HS-5 (cell line): ENCODE results near the gene PLBD2.
A peak's percentile ranks its signal among the peaks of the same experiment; 100 is the strongest.

Experiments used
- DNase-seq: peaks from one replicate; pipeline ENCODE4 v3.0.0-alpha.2; 2012; ENCODE audit warnings: low read depth

Gene PLBD2, protein sequence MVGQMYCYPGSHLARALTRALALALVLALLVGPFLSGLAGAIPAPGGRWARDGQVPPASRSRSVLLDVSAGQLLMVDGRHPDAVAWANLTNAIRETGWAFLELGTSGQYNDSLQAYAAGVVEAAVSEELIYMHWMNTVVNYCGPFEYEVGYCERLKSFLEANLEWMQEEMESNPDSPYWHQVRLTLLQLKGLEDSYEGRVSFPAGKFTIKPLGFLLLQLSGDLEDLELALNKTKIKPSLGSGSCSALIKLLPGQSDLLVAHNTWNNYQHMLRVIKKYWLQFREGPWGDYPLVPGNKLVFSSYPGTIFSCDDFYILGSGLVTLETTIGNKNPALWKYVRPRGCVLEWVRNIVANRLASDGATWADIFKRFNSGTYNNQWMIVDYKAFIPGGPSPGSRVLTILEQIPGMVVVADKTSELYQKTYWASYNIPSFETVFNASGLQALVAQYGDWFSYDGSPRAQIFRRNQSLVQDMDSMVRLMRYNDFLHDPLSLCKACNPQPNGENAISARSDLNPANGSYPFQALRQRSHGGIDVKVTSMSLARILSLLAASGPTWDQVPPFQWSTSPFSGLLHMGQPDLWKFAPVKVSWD

DNA sequence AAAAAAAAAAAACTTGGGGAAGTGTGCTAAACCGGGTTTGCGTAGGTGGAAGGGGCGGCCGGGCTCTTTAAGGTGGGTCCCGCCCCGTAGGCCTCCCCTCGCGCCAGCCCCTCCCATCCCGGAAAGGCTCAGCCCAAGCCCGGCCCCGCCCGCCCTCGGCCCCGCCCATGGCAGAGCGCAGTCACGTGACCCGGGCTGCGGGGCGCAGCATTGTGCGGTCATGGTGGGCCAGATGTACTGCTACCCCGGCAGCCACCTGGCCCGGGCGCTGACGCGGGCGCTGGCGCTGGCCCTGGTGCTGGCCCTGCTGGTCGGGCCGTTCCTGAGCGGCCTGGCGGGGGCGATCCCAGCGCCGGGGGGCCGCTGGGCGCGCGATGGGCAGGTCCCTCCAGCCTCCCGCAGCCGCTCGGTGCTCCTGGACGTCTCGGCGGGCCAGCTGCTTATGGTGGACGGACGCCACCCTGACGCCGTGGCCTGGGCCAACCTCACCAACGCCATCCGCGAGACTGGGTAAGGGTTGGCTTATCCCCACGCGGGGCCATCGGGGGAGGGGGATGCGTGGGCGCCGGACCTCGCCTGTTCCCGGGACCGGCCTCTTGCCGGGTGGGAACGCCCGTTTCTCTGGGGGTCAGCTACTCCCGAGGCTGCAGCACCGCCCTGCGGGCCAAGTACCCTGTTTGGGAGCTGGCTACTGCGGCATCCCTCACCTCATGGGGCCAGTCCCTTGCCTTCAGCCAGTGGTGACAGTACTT, at the start of gene PLBD2:
PLBD2 (plus strand) TSS at position 207 of the 752 bp plus-strand sequence; CDS start at position 221, 14 bp downstream.
- peak; percentile 62 for DNase-seq

DNA sequence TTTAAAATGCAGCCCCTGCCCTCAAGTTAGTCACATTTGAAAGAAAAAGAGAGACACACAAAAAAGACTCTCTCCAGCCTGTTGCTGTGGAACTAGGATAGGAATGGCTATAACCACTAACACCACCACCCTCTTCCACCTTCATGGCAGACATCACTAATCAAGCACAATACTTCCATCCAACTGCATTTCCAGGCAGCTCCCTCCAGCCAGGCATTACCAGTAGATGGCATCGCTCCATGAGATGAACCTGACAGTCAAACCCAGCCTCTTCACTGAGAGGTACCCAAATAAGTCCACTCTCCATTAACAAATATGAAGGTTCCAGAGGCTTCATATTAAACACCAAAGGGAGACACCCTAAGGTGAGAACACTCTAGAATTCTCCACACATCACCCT, 47.9 kb upstream of the PLBD2 start:
- DNase-seq: no peak

GRCh38 chr12:113314121-113314529, 44.3 kb upstream of the PLBD2 start:
- no peak for DNase-seq

DNA sequence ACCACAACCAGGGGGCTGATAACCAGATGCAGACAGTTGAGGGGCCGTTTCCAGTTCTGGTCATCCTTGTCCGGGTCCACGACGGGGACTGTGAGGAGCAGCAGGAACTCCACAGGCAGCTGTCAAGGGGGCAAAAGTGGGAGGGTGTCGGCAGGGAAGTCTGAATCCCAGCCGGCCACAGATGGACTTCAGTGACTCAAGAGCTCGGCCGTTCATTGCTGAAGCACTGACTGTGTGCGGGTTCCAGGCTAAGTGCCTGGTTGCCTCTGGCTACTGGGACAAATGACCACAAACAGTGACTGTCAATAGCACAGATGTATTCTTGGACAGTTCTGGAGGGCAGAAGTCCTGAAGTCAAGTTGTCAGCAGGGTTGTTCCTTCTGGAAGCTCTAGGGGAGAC, 43.0 kb upstream of the PLBD2 start:
- no peak for DNase-seq

- DNase-seq: no peak
These were observed 42.2 kb upstream of the PLBD2 start for GRCh38 chr12:113316155-113316554.

- DNase-seq: no peak
These were observed 41.3 kb upstream of the PLBD2 start for GRCh38 chr12:113317122-113317521.

GRCh38 chr12:113318046-113318656, 40.2 kb upstream of the PLBD2 start:
- no peak for DNase-seq

DNA sequence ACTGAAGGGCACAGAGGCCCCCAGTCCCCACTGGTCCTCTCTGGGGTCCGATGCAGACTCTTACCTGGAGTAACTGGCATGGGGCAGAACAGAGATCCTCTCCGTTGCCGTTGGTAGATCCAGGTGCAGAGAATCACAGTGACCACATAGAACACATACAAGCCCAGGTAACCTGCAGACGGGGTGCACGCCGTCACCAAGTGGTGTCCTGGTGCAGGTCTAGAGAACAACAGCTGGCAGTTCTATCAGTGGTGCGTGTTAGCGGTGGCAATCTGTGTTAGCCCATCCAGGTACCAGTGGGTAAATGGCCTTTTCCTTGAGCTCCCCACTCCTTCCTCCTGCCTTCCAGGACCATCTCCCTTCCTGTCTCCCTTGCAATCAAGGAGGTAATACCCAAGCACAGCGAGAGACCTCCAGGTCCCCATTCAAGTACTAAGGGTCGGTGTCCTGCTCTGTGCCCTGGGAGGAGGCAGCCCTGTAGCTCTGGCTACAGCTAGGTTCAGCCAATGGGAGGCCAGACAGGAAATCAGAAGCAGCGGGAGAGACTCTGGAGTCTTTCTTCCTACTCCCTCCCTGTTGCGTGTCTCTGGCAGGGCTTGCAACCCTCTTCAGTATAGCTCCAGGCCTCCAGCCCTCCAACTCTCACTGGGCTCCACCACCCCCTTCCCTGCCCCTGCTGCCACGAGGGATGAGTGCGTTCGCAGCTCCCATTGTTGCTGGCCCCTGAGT, 39.3 kb upstream of the PLBD2 start:
- DNase-seq: no peak

DNA sequence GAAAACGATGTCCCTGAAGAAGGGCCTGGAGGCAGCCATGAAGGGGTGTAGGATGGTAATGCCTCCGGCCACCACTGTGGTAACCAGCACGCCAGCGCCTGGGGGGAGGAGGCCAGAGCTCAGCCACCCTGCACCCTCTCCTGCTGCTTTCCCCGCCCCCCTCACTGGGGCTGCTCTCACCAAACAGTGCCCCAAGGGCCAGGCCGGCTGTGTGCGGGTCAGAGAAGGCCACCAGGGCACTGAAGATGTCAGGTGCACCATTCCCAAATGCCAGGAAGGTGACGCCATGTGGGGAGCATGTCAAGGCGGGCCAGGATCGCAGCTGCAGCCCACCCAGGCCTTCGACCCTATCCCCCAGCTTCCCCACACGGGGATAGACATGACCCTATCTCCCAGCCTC, 38.0 kb upstream of the PLBD2 start:
- DNase-seq: no peak

GRCh38 chr12:113322343-113322742, 36.0 kb upstream of the PLBD2 start:
- DNase-seq: peak; percentile 76

GRCh38 chr12:113325916-113326315, 32.5 kb upstream of the PLBD2 start:
- DNase-seq: peak; percentile 56

- DNase-seq: no peak
These were observed 31.5 kb upstream of the PLBD2 start for GRCh38 chr12:113326775-113327395.

DNA sequence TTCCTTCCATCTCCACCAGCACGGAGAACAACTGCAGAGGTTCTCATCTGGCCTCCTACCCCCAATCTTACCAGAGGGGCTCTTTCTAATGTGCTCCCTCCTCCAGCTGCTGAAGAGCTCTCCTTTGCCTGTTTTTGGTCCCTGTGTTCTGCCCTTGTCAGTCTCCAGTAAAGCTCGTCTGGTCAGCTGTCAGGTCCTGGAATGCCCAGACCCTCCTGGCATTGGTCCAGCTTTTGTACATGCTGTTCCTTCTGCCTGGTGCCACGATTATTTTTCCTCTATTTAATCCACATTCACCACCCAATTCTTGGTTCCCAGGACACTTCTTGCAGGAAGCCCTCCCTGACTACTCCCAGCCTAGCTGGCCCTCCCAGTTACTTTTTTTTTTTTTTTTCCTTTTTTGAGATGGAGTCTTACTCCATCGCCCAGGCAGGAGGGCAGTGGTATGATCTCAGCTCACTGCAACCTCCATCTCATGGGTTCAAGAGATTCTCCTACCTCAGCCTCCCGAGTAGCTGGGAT, 30.0 kb upstream of the PLBD2 start:
- no peak for DNase-seq

DNA sequence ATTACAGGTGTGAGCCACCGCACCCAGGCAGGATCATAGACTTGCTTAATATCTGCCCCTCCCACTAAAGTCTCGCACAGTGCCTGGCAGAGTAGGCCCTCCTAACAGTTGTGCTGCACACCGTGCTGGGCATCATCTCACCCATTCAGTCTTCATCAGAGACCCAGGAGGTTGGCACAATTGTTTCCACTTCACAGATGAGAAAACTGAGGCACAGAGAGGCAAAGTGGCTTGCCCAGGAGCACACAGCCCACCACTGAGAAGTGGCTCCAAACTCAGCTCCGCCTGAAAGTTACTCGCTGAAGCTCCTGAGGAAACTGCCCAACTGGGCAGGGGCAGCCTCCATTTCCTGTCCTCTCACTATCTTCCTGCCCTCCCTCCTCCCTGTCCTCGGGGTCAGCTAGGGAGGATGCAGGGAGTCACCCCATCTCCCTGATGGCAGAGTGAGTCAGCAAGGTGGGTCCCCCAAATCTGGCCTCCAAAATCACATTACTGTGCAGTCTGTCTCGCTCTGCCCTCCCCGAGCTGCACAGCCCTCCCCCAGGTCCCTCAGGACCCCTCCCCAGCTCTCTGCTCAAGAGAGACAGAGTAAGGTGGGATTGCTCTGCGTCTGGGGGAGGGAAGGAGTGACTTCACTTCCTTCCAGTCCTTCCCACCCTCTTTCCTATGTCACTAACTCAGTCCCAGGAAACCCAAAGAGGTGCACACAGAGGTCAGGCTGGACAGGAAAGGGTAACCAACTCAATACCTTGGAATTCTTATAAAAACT, 29.2 kb upstream of the PLBD2 start:
- no peak for DNase-seq

DNA sequence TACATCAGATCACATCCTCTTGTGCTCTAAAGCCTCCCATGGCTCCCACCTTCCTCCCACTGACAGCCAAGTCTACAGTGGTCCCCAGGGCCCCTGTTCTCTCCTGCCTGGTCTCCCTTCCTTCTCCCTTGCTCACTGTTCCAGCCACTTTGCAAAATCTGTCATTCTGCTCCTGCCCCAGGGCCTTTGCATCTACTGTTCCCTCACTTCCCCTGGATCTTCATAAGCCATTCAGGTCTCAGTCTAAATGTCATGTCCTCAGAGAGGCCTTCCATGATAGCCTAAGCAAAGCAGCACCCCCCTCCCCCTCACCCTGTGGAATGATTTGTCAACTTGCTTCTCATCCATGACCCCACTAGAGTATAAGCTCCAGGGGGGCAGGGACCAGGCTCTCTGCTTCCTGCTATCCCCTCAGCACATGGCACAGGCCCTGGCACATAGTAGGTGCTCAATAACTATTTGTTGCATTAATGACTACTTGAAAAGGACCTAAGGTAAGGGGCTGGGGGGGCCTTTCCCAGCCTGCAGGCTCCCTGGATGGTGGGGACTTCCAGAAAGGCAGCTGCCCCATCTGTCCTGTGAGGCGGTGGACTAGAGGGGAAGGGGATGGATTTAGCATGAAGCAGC, 28.5 kb upstream of the PLBD2 start:
- DNase-seq: no peak

- no peak for DNase-seq
These were observed 27.9 kb upstream of the PLBD2 start for GRCh38 chr12:113330505-113330904.

DNA sequence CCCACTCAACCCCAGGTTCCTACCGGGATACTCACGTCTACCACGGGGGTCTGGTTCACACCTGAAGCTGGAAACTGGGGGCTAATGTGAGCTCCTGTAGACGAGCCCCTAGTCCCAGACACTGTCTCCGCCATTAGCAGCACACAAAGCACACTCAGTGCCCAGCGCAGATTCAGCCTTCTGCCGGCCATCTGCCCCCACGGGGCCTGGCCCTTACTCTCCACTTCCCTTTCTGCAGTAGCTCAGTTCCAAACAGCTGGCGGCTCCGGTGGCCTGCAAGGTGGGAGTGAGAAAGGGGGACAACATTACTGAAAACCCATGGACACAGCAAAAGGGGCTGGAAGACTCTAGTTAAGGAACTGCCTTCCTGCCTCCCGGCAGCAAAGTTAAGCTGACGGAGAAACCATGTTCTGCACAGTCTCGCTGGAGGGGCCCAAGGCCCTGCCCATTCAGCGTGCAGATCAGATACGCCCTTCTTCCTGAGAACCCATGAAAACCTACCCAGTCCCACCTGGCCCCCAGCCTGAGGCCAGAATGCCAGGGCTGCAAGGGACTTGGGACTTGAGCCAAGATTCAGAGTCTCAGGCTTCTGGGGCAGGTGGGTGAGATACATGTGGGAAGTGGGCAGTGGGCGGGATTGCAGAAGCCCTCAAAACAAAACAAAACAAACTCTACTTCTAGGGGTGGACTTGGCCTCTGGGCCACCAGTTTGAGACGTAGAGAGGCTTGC, 25.5 kb upstream of the PLBD2 start:
- no peak for DNase-seq

GRCh38 chr12:113333418-113333750, 25.0 kb upstream of the PLBD2 start:
- no peak for DNase-seq
